Measurements from ENCODE around the gene NFATC4. TPM values are rescaled to one million over a fixed set of nuclear protein-coding genes. Genes with fewer than 3 reads are reported as not detected.
A peak's percentile ranks its signal among the peaks of the same experiment; 100 is the strongest.

NFATC4 gene
- total RNA-seq, 1 experiment from 2014 or later = 15.1 TPM

GRCh38 chr14:24390701-24391468 lies 22.9 kb downstream of the NFATC4 start:
- intact Hi-C loops (cut with micrococcal nuclease) = no loop called here
- peak overlapping the region; percentile 14; the same call in 1 of the 2 replicates for H3K4me3 ChIP-seq (ENCODE audit: low read length)
- no peaks in the 10 kb centered on the region for H4K20me1 ChIP-seq (ENCODE audit: low read length)
- no peak for DNase-seq
- no TSS peak for BruUV-seq (replicated peaks)
- H3K27me3 ChIP-seq (ENCODE audit: low read length) = no peaks in the 10 kb centered on the region
- no peak for TF ChIP-seq EZH2 (IDR thresholded peaks at IDR 0.05; ENCODE audit: low read length, unreplicated experiment)
- TF ChIP-seq EZH2phosphoT487 (IDR thresholded peaks at IDR 0.05; ENCODE audit: borderline replicate concordance, low read length) = no peak
- no peak for TF ChIP-seq CTCF (conservative IDR thresholded peaks at IDR 0.05; ENCODE audit: low read depth, low read length)
- H3K36me3 ChIP-seq (ENCODE audit: low read depth, low read length) = no peaks in the 10 kb centered on the region
- ChIA-PET CTCF (no interaction called here), POLR2A (ENCODE audit: unreplicated experiment) (no interaction called here)
- peak overlapping the region; percentile 79 for H3K27ac ChIP-seq (ENCODE audit: low read length)
- no peak overlapping the region for H3K9ac ChIP-seq (ENCODE audit: low read length)
- H2AFZ ChIP-seq (ENCODE audit: low read length) = peak overlapping the region; percentile 46; the same call in 1 of the 2 replicates
- H3K9me3 ChIP-seq (ENCODE audit: low read length) = no peaks in the 10 kb centered on the region
- no peak for ATAC-seq
- peaks cover 25% of the 10 kb centered on the region for H3K4me1 ChIP-seq (ENCODE audit: insufficient read depth, low read length)
- H3K4me2 ChIP-seq (ENCODE audit: low read length) = 0 out of 2 replicates have a peak overlapping the region, but pooled peaks have one; percentile 76
- no peaks in the 10 kb centered on the region for H3F3A ChIP-seq (ENCODE audit: low read length, unreplicated experiment)
- H3K79me2 ChIP-seq (ENCODE audit: low read length) = no peaks in the 10 kb centered on the region
- no peaks in the 10 kb centered on the region for H3K9me2 ChIP-seq (replicated peaks; ENCODE audit: low read length)

GRCh38 chr14:24392325-24393091 lies 24.5 kb downstream of the NFATC4 start:
- Histone ChIP-seq H3K9me3 (ENCODE audit: low read length) (no peaks in the 10 kb centered on the region), H3K36me3 (ENCODE audit: low read depth, low read length) (no peaks in the 10 kb centered on the region), H3K9me2 (replicated peaks; ENCODE audit: low read length) (no peaks in the 10 kb centered on the region), H3K27me3 (ENCODE audit: low read length) (no peaks in the 10 kb centered on the region), H3K9ac (ENCODE audit: low read length) (peak overlapping the region; percentile 37; the same call in 1 of the 2 replicates), H4K20me1 (ENCODE audit: low read length) (no peaks in the 10 kb centered on the region), H3K4me3 (ENCODE audit: low read length) (peak overlapping the region; percentile 43), H3K4me1 (ENCODE audit: insufficient read depth, low read length) (peaks cover 25% of the 10 kb centered on the region), H2AFZ (ENCODE audit: low read length) (peak overlapping the region; percentile 65), H3F3A (ENCODE audit: low read length, unreplicated experiment) (no peaks in the 10 kb centered on the region), H3K27ac (ENCODE audit: low read length) (peak overlapping the region; percentile 79), H3K4me2 (ENCODE audit: low read length) (peak overlapping the region; percentile 76), H3K79me2 (ENCODE audit: low read length) (no peaks in the 10 kb centered on the region)
- ATAC-seq (peak; percentile 84), DNase-seq (peak; percentile 85)
- TSS peak; percentile 61 for BruUV-seq (replicated peaks)
- intact Hi-C loops (cut with micrococcal nuclease) = no loop called here
- CTCF ChIA-PET = no interaction called here
- TF ChIP-seq EZH2 (IDR thresholded peaks at IDR 0.05; ENCODE audit: low read length, unreplicated experiment) = no peak
- TF ChIP-seq CTCF (conservative IDR thresholded peaks at IDR 0.05; ENCODE audit: low read depth, low read length) = peak; percentile 51; the same call in 1 of the 2 replicates
- TF ChIP-seq EZH2phosphoT487 (IDR thresholded peaks at IDR 0.05; ENCODE audit: borderline replicate concordance, low read length) = no peak
- POLR2A ChIA-PET (ENCODE audit: unreplicated experiment) = no interaction called here
